Measurements from ENCODE around the gene KIR2DL3. TPM values are rescaled to one million over a fixed set of nuclear protein-coding genes. Genes with fewer than 3 reads are reported as not detected.
A peak's percentile ranks its signal among the peaks of the same experiment; 100 is the strongest.
"Not testable (repeated sequence)": the region's sequence is repeated elsewhere in the genome, so short reads cannot be mapped to it uniquely, and the experiment has no call there.

The KIR2DL3 gene
- total RNA-seq: under 0.01 TPM

- not testable (repeated sequence) for DNase-seq (ENCODE audit: low read depth in 2 of 3, low spot score in 2 of 3)
These were observed at the start of gene KIR2DL3 for GRCh38 chr19:54738306-54738705. TSS of gene KIR2DL3 (plus strand) at chr19:54738513. CDS start at chr19:54738546, 33 bp downstream.

- DNase-seq (ENCODE audit: low read depth in 2 of 3, low spot score in 2 of 3): no peak
These were observed 46.6 kb upstream of the KIR2DL3 start for GRCh38 chr19:54691582-54692297.

- DNase-seq (ENCODE audit: low read depth in 2 of 3, low spot score in 2 of 3): no peak
These were observed 46.1 kb upstream of the KIR2DL3 start for GRCh38 chr19:54692298-54692615.

GRCh38 chr19:54694648-54695047, 43.7 kb upstream of the KIR2DL3 start:
- DNase-seq (ENCODE audit: low read depth in 2 of 3, low spot score in 2 of 3): no peak

- DNase-seq (ENCODE audit: low read depth in 2 of 3, low spot score in 2 of 3): no peak
These were observed 42.2 kb upstream of the KIR2DL3 start for GRCh38 chr19:54696117-54696548.

GRCh38 chr19:54696766-54697165, 41.5 kb upstream of the KIR2DL3 start:
- no peak for DNase-seq (ENCODE audit: low read depth in 2 of 3, low spot score in 2 of 3)

- not testable (repeated sequence) for DNase-seq (ENCODE audit: low read depth in 2 of 3, low spot score in 2 of 3)
These were observed 40.6 kb upstream of the KIR2DL3 start for GRCh38 chr19:54697716-54698115.

- no peak for DNase-seq (ENCODE audit: low read depth in 2 of 3, low spot score in 2 of 3)
These were observed 33.4 kb upstream of the KIR2DL3 start for GRCh38 chr19:54704928-54705327.

- peak in 2 of 3 donors; percentile 5 to 32 for DNase-seq (ENCODE audit: low read depth in 2 of 3, low spot score in 2 of 3)
These were observed 30.4 kb upstream of the KIR2DL3 start for GRCh38 chr19:54707962-54708361.

GRCh38 chr19:54708781-54709180, 29.5 kb upstream of the KIR2DL3 start:
- DNase-seq (ENCODE audit: low read depth in 2 of 3, low spot score in 2 of 3): no peak

- no peak for DNase-seq (ENCODE audit: low read depth in 2 of 3, low spot score in 2 of 3)
These were observed 28.9 kb upstream of the KIR2DL3 start for GRCh38 chr19:54709212-54709948.

GRCh38 chr19:54709956-54710355, 28.4 kb upstream of the KIR2DL3 start:
- DNase-seq (ENCODE audit: low read depth in 2 of 3, low spot score in 2 of 3): not testable (repeated sequence)

- DNase-seq (ENCODE audit: low read depth in 2 of 3, low spot score in 2 of 3): no peak
These were observed 14.2 kb upstream of the KIR2DL3 start, which contains the start of gene KIR3DL3 for GRCh38 chr19:54724142-54724541. TSS of gene KIR3DL3 (plus strand) at chr19:54724442. CDS start at chr19:54724497, 55 bp downstream.

GRCh38 chr19:54724644-54725043, 13.7 kb upstream of the KIR2DL3 start:
- no peak for DNase-seq (ENCODE audit: low read depth in 2 of 3, low spot score in 2 of 3)

- DNase-seq (ENCODE audit: low read depth in 2 of 3, low spot score in 2 of 3): no peak
These were observed 13.0 kb upstream of the KIR2DL3 start for GRCh38 chr19:54725321-54725720.

GRCh38 chr19:54727562-54727961, 10.8 kb upstream of the KIR2DL3 start:
- DNase-seq (ENCODE audit: low read depth in 2 of 3, low spot score in 2 of 3): no peak

- no peak for DNase-seq (ENCODE audit: low read depth in 2 of 3, low spot score in 2 of 3)
These were observed 10.1 kb upstream of the KIR2DL3 start for GRCh38 chr19:54728167-54728566.

- no peak for DNase-seq (ENCODE audit: low read depth in 2 of 3, low spot score in 2 of 3)
These were observed 8.7 kb upstream of the KIR2DL3 start for GRCh38 chr19:54729416-54730188.

GRCh38 chr19:54731191-54731590, 7.1 kb upstream of the KIR2DL3 start:
- no peak for DNase-seq (ENCODE audit: low read depth in 2 of 3, low spot score in 2 of 3)

- no peak for DNase-seq (ENCODE audit: low read depth in 2 of 3, low spot score in 2 of 3)
These were observed 402 bp downstream of the KIR2DL3 start for GRCh38 chr19:54738715-54739114.
